Suppressor macrophage treated with lipopolysaccharide for 1 hour (primary cell): ENCODE measurements around the gene SPRR5.

ENCODE experiments used
- DNase-seq, 3 donors: peaks; one replicate each; pipeline ENCODE4 v3.0.0-alpha.2; 2020 to 2022

SPRR5 gene

GRCh38 chr1:152951711-152952110, 4.7 kb downstream of the SPRR5 start:
- DNase-seq, result no peak

GRCh38 chr1:152953761-152954160, 6.8 kb downstream of the SPRR5 start:
- DNase-seq, result no peak

GRCh38 chr1:152954436-152954835, 7.4 kb downstream of the SPRR5 start:
- DNase-seq, result no peak

DNA sequence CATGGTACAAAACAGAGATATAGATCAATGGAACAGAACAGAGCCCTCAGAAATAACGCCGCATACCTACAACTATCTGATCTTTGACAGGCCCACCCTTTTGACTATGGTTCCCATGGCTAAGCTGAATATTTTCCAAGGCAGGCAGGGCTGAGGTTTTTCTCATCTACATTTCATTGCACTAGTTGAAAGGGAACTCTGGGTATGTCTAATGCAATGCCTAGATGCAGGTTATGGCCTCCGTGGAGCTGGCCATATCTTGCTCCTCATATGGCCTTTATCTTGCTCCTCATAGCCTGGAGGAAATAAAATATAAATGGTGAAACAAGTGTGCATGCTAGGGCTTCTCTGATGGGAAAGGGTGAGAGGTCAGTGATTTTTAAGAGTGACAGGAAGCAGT, 10.6 kb downstream of the SPRR5 start:
- no peak for DNase-seq

DNA sequence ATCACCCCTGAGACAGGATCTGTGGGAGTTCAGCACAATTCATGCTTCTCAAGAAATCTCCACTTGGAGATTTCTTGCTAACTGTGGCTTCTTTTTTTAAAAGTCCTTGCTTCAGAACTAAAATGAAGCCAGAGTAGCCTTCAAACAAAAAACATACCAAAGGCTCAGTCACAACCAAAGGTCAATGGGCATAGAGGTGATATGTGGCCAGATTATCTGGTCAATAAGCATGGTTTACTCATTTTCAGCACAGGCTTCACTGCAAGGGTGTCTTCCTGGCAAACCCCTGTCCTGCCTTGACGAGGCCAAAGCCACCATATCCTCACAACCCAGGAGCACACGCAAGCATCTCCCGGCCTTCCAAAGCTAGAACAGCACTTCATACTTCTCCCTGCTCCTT, 12.3 kb downstream of the SPRR5 start:
- no peak for DNase-seq

DNA sequence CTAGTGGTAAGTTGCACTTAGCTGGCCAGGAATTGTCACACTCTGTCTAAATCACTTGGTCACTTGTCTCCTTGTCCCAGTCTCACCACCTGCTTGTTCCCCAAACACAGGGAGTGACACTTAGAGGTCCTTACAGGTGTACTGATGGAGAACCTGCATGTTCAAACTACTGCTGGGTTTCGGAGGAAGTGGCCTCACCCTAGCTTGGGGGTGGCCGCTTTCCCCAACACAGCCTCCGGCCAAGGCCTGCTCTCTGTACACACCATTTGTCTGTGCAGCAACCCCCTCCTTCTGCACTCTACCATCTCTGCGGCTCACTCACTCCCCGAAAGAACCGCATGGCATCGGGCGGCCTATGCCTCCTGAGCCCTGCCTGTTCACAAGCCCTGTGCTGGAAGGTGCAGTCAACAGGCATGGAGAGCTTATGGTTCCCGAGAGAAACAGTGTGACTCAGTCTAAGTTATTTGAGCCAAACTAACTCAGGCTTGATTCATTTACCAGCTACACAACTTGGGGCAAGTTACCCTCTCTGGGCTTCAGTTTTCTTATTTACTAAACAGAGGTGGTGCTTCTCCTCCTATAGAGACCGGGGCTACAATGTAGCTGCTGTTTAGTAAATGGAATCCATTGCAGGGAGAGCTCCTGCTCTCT, 12.9 kb downstream of the SPRR5 start:
- DNase-seq, result no peak

GRCh38 chr1:152960452-152961044, 13.5 kb downstream of the SPRR5 start:
- DNase-seq, result no peak

GRCh38 chr1:152961226-152961891, 14.4 kb downstream of the SPRR5 start:
- no peak for DNase-seq

- DNase-seq, result no peak
Measured at GRCh38 chr1:152962876-152963415, 15.9 kb downstream of the SPRR5 start.

- DNase-seq, result no peak
Measured at GRCh38 chr1:152964536-152964935, 17.5 kb downstream of the SPRR5 start.

DNA sequence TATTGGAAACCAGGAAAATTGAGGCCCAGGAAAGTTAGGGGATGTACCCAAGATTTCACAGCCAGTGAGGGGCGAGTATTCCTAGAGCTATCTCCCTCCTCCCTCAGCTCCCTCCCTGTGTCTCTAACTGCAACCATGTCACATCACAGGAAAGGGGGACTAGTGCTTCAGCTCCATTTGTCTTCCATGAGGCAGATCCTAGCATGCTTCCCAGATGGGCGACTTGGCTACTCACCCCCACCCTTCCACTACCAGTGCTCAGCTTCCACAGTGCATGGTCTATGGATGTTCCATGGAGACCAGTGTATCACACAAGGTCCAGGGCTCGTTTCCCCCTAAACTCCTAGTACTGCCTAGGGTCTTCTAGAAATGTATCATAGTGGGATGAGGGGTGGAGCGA, 18.8 kb downstream of the SPRR5 start:
- DNase-seq, result no peak

DNA sequence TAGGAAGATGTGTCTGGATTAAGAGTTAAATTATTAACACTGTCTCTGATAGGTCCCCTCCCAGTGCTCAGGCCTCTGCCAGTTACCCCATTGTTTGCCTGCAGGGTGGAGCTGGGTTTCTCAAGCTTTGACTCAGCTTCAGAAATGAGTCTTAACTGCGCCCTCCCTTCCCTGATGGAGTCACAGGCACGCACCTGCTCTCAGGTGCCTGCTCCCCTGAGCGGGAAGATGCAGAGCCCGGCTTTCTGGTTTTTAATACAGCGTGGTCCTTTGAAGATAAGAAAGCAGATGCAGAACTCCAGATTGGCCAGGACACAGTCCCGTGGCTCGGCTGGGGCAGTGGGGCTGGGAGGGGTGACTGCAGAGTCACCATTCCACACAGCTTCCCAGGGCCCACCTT, 20.2 kb downstream of the SPRR5 start:
- DNase-seq, result no peak

- DNase-seq, result peak; percentile 14 to 25 (median 18)
Measured at GRCh38 chr1:152968248-152968647, 21.2 kb downstream of the SPRR5 start.

GRCh38 chr1:152969036-152969435, 22.0 kb downstream of the SPRR5 start:
- no peak for DNase-seq

- DNase-seq, result no peak
Measured at GRCh38 chr1:152970495-152970894, 23.5 kb downstream of the SPRR5 start, which contains the start of gene SPRR4. SPRR4 (plus strand) TSS chr1:152970648; CDS start chr1:152971891, 1,243 bp downstream.

GRCh38 chr1:152972196-152972886, 25.3 kb downstream of the SPRR5 start:
- DNase-seq, result no peak

- DNase-seq, result no peak
Measured at GRCh38 chr1:152976688-152977087, 29.7 kb downstream of the SPRR5 start.

DNA sequence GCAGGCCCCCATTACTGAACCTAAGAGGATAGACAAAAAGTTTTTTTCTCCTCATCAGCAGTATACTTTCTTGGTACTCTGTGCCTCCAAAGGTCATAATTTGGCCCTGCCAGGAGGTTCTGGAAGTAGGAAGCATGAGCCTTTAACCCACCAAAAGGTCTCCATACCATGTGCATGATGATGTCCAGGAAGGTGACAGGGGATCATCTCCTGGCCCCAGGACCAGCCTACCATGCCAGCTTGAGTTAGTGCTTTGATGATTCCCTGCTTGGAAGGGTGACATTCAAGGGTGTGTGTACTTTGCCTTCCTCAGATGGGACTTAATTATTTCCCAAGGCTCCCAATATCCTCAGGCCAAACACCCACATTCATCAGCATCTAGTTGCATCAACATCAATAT, 30.6 kb downstream of the SPRR5 start:
- DNase-seq, result no peak

- no peak for DNase-seq
Measured at GRCh38 chr1:152980676-152981075, 33.7 kb downstream of the SPRR5 start.

DNA sequence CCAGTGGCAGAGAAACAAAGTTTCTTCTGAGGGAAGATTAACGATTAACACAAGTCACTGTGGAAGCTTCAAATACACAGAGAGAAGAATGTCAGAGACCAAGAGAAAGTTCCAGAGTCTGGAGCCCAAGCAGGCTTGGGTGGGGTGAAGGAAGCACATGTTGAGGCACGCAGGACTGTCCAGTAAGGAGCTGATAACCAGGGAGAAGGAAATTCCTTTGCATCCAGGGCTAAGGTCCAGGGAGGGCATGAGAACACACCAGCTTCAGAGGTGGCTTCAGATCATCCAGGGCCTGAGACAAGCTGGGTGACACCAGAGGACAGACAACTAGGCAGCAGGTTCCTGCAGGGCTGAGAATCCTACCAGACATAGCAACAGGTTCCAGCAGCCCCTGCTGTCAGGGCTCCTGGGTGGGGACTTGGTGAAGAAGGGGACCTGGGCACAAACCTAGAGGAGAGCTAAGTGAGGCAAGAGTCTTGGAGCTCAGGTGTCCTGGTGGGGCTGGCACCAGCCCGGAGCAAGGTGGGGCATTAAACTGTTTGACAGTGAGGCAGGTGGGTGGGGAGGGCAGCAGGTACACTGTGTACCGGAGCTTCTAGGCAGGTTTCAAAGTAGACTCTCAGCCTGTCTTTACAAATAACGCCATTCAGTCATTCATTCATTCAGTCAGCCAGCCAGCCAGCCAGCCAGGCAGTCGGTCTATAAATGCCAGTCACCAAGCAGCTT, 34.3 kb downstream of the SPRR5 start:
- no peak for DNase-seq

- no peak for DNase-seq
Measured at GRCh38 chr1:152982076-152982475, 35.1 kb downstream of the SPRR5 start.

DNA sequence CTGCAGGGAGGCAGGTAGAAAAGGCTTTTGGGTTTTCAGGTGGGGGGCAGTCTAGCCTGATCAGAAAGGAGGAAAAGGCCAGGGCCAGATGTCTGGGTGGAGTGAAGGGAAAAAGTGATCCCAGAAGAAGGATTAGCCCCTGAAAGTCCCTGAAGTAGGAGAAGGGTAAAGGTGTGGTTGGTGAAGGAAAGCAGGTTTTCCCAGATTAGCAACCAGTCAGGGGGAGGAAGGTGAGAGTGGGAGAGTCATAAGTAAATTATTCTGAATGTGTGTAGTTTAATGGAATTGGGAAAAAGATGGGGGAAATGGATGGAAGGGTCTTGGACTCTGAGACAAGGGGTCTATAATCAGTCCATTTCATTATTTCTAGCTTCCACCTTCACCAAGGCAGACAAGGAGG, 36.2 kb downstream of the SPRR5 start:
- no peak for DNase-seq

DNA sequence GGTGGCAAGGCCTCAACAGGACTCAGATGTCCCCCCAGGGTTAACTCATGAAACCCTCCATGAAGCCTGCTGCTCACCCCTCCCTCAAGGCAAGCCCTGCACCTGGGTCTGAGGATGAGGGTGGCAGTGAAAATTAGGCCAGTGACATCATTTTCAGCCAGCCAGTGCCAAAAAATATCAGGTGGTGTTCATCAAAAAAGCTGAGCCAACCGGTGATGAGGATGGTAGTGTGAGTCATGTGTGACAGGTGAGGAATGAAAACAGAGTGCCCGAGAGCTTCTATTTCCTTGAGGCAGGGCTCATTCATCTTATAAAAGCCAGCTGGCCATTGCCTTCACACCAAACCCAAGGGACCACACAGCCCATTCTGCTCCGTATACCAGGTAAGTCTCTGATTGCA, 36.7 kb downstream of the SPRR5 start, which contains the start of gene SPRR1A:
Gene SPRR1A (plus strand): TSS at position 339 of the 400 bp plus-strand sequence. CDS start 1,150 bp downstream, outside the sequence.
- DNase-seq, result no peak
